GM19351 (cell line): ENCODE measurements around the gene UBL3.

Source experiments
- ATAC-seq: cut with Tn5 transposase; IDR thresholded peaks from one replicate; pipeline ENCODE4 v1.9.1; 2021; ENCODE audit warnings: mild to moderate bottlenecking, moderate library complexity; ENCODE audit not compliant: unreplicated experiment

Gene UBL3

GRCh38 chr13:29810898-29811297 is 39.5 kb downstream of the UBL3 start:
- no peak for ATAC-seq

- ATAC-seq, result no peak
Observed at GRCh38 chr13:29810145-29810742, 40.2 kb downstream of the UBL3 start.

- no peak for ATAC-seq
Observed at GRCh38 chr13:29808264-29808663, 42.2 kb downstream of the UBL3 start.

- no peak for ATAC-seq
Observed at GRCh38 chr13:29805994-29806979, 44.1 kb downstream of the UBL3 start.

GRCh38 chr13:29803221-29803620 is 47.2 kb downstream of the UBL3 start:
- no peak for ATAC-seq

GRCh38 chr13:29802621-29803020 is 47.8 kb downstream of the UBL3 start:
- ATAC-seq, result no peak

GRCh38 chr13:29801737-29802305 is 48.6 kb downstream of the UBL3 start:
- no peak for ATAC-seq

GRCh38 chr13:29801102-29801501 is 49.3 kb downstream of the UBL3 start:
- no peak for ATAC-seq

GRCh38 chr13:29800687-29801086 is 49.7 kb downstream of the UBL3 start:
- ATAC-seq, result no peak

GRCh38 chr13:29799041-29799440 is 51.4 kb downstream of the UBL3 start:
- no peak for ATAC-seq

- no peak for ATAC-seq
Observed at GRCh38 chr13:29791997-29792780, 58.2 kb downstream of the UBL3 start.

GRCh38 chr13:29791508-29791907 is 58.9 kb downstream of the UBL3 start:
- no peak for ATAC-seq

GRCh38 chr13:29786698-29787097 is 63.7 kb downstream of the UBL3 start:
- ATAC-seq, result no peak

- ATAC-seq, result no peak
Observed at GRCh38 chr13:29785978-29786377, 64.4 kb downstream of the UBL3 start.

- no peak for ATAC-seq
Observed at GRCh38 chr13:29782798-29783197, 67.6 kb downstream of the UBL3 start.

GRCh38 chr13:29774830-29775229 is 75.6 kb downstream of the UBL3 start:
- ATAC-seq, result no peak

- no peak for ATAC-seq
Observed at GRCh38 chr13:29771247-29771646, 79.2 kb downstream of the UBL3 start.

GRCh38 chr13:29767006-29767405 is 83.4 kb downstream of the UBL3 start:
- ATAC-seq, result no peak

- ATAC-seq, result no peak
Observed at GRCh38 chr13:29763436-29764180, 86.8 kb downstream of the UBL3 start.

- ATAC-seq, result no peak
Observed at GRCh38 chr13:29761815-29762214, 88.6 kb downstream of the UBL3 start.
